Measurements from ENCODE around the gene HEPACAM2. TPM values are rescaled to one million over a fixed set of nuclear protein-coding genes. Genes with fewer than 3 reads are reported as not detected.

HEPACAM2 gene
- total and polyA plus RNA-seq, 2 of the 4 experiments (the other 2 are of a cell fraction): under 0.01 to 0.05 TPM

DNA sequence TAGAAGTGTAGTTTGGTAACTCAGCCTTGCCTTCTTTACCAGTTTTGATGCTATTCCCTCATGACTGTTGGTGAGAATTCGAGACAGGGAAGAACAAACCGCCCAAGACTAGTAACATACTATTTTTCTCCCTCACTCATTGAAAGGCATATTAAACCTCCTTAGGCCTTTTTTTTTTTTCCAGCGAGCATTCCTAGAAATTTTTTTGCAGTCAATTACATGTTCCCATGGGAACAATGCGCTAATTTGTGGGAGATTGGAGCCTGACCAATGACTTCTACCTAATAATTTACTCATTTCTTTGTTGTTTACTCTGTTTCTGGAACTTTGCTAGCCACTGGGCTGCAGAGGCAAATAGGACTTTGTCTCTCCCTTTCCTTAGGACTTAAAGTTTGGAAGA lies 11.9 kb upstream of the HEPACAM2 start:
- no peak overlapping the region for H2BK20ac ChIP-seq (ENCODE audit: low read depth, low read length)
- no peak overlapping the region for H4K8ac ChIP-seq (ENCODE audit: low read depth in 2 of 2, low read length in 2 of 2)
- no peak overlapping the region for H2AK9ac ChIP-seq (replicated peaks; ENCODE audit: low read depth, low read length, poor library complexity)
- peaks cover 3% of the 10 kb centered on the region; the same call in 1 of the 2 replicates for H3K9me1 ChIP-seq (ENCODE audit: insufficient read depth, low read length)
- dilution Hi-C loops (cut with HindIII; ENCODE audit: low sequenced_read_pairs, unreplicated experiment) (no loop called here), in situ Hi-C loops (cut with MboI; ENCODE audit: low sequenced_read_pairs) (loop anchor here (25.0 kb wide), 1 partner anchor 974 kb away; no protein-coding TSS in a partner anchor), intact Hi-C loops (cut with micrococcal nuclease) (no loop called here)
- H3K14ac ChIP-seq (replicated peaks; ENCODE audit: low read depth, low read length): no peak overlapping the region
- no peak overlapping the region for H2BK120ac ChIP-seq (ENCODE audit: low read depth, low read length)
- no peaks in the 10 kb centered on the region for H4K20me1 ChIP-seq (ENCODE audit: insufficient read depth, low read length)
- H3K36me3 ChIP-seq (ENCODE audit: control insufficient read depth, insufficient read depth, low read length): 0 out of 2 replicates have a peak, but pooled peaks cover 1% of the 10 kb centered on the region
- no peak overlapping the region for H3K4ac ChIP-seq (ENCODE audit: low read depth, low read length)
- H3K4me1 ChIP-seq (ENCODE audit: control insufficient read depth, insufficient read depth, low read length): no peaks in the 10 kb centered on the region
- H3K9me3 ChIP-seq (ENCODE audit: control insufficient read depth, insufficient read depth, low read length): no peaks in the 10 kb centered on the region
- no peak overlapping the region for H3K23ac ChIP-seq (ENCODE audit: low read depth, low read length)
- H3K4me3 ChIP-seq (ENCODE audit: insufficient read depth, low read depth, low read length): no peak overlapping the region
- ATAC-seq (ENCODE audit: low read depth) (no peak), DNase-seq (no peak)
- no peak overlapping the region for H3K27ac ChIP-seq (ENCODE audit: insufficient read depth, low read length)
- no peak overlapping the region for H3K56ac ChIP-seq (ENCODE audit: extremely low read depth, insufficient read depth, low read length)
- no peak overlapping the region for H2AK5ac ChIP-seq (ENCODE audit: low read depth, low read length)
- H3K79me1 ChIP-seq (ENCODE audit: low read depth in 1 of 2, low read length in 2 of 2): peaks cover 13 to 17% of the 10 kb centered on the region in 2 experiments
- no peak overlapping the region for H2BK5ac ChIP-seq (ENCODE audit: low read depth, low read length, poor library complexity, severe bottlenecking)
- H3K18ac ChIP-seq (ENCODE audit: low read depth, low read length): no peak overlapping the region
- TF ChIP-seq CHD1 (IDR thresholded peaks at IDR 0.05; ENCODE audit: low read depth, low read length): no peak
- no peak for TF ChIP-seq CEBPB (IDR thresholded peaks at IDR 0.05; ENCODE audit: low read depth, low read length)
- TF ChIP-seq, protein P1, sequence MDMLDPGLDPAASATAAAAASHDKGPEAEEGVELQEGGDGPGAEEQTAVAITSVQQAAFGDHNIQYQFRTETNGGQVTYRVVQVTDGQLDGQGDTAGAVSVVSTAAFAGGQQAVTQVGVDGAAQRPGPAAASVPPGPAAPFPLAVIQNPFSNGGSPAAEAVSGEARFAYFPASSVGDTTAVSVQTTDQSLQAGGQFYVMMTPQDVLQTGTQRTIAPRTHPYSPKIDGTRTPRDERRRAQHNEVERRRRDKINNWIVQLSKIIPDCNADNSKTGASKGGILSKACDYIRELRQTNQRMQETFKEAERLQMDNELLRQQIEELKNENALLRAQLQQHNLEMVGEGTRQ (IDR thresholded peaks at IDR 0.05; ENCODE audit: low read depth, low read length): no peak
- no peak for TF ChIP-seq BHLHE40 (IDR thresholded peaks at IDR 0.05; ENCODE audit: low read depth, low read length)
- TF ChIP-seq MAZ (IDR thresholded peaks at IDR 0.05; ENCODE audit: borderline replicate concordance, low read depth, low read length): no peak
- no peak for TF ChIP-seq RAD21 (IDR thresholded peaks at IDR 0.05; ENCODE audit: low read length)
- TF ChIP-seq SMC3 (IDR thresholded peaks at IDR 0.05; ENCODE audit: low read depth, low read length): no peak
- TF ChIP-seq MXI1 (IDR thresholded peaks at IDR 0.05; ENCODE audit: borderline replicate concordance, low read depth, low read length): no peak
- TF ChIP-seq NFE2L2 (IDR thresholded peaks at IDR 0.05; ENCODE audit: low read depth, low read length): no peak
- no peak overlapping the region for H3K9ac ChIP-seq (ENCODE audit: low read depth, low read length)
- BruUV-seq (replicated peaks): no TSS peak
- H2BK15ac ChIP-seq (ENCODE audit: low read depth, low read length): no peak overlapping the region
- no peak overlapping the region for H2AFZ ChIP-seq (replicated peaks; ENCODE audit: low read length, poor library complexity)
- CTCF ChIA-PET: no interaction called here
- POLR2A ChIA-PET (ENCODE audit: unreplicated experiment): no interaction called here
- no peak overlapping the region for H4K91ac ChIP-seq (ENCODE audit: insufficient read depth, low read depth, low read length)
- H4K5ac ChIP-seq (ENCODE audit: low read depth, low read length): no peak overlapping the region
- no peak overlapping the region for H3K4me2 ChIP-seq (ENCODE audit: low read depth, low read length)
- no CpG with 5 or more reads among the region's 4 CpGs for WGBS, 2 experiments (ENCODE audit: extremely low coverage in 2 of 2, insufficient read length in 1 of 2)
- H3K27me3 ChIP-seq (ENCODE audit: control insufficient read depth, insufficient read depth, low read length): no peaks in the 10 kb centered on the region

Measured in IMR-90 (cell line).